SKM-1 (cell line): Measurements from ENCODE around the gene RPL15.

Experiments used
- DNase-seq: peaks from one replicate; lab custom pipeline; 2025; ENCODE audit not compliant: unreplicated experiment; lab: John Stamatoyannopoulos, UW

RPL15 gene

DNA sequence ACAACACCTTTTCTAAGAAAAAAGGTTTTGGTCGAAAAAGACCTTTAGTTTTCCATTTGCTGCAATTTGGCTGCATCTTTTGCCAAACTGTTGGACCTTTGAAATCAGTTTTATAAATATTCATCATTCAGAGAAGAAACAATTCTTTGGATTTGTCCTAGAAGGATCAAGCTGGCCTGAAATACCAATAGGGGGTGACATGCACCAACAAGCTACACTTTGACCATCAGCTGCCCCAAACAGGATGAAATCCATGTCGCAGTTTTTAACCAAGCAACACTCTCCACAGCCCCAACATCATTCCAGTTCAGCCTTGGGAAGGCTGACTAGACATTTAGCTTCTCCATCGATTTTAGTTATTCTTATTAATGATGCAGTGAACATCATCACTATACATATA is 9.8 kb downstream of the RPL15 start:
- DNase-seq = no peak

- no peak for DNase-seq
Measured at GRCh38 chr3:23928524-23928923, 11.6 kb downstream of the RPL15 start.

DNA sequence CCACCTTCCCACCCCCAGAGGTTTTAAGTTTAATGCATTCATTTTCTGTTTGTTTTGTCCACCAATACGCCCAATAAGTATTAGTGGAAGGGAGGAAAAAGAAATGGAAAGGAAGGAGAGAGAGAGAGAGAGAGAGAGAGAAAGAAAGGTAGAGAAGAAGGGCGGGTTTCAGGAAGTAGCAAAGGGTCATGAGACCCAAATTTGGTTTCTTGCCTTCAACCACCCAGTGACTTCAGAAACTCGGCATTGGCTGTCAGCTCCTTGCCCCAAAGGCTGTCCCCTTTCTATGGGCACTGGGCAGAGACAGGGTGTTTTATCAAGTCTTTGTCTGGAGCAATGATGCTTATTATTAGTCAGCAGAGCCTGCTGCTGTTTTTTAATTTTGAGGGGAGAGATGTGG is 14.7 kb downstream of the RPL15 start:
- no peak for DNase-seq

GRCh38 chr3:23932571-23932970 is 15.6 kb downstream of the RPL15 start:
- no peak for DNase-seq

- DNase-seq = no peak
Measured at GRCh38 chr3:23934253-23934652, 17.3 kb downstream of the RPL15 start.

DNA sequence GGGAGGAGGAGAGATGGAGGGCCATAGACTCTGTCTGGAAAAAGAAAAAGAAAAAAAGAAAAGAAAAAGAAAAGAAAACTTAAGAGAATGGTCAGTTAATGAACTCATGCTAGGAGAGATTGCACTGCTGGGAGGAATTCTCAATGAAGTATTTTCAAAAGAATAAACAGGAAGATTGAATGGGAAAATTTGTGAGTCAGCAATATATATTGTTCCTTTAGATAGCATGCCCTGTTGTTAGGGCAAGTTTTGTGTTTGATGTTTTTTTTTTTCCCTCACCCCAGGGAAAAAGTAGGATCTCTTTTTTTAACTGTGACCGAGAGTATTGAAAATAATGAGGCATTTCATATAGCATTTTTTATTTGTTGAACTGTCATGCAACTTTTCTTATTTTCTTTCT is 20.4 kb downstream of the RPL15 start:
- DNase-seq = no peak

GRCh38 chr3:23938688-23939087 is 21.8 kb downstream of the RPL15 start:
- DNase-seq = no peak

DNA sequence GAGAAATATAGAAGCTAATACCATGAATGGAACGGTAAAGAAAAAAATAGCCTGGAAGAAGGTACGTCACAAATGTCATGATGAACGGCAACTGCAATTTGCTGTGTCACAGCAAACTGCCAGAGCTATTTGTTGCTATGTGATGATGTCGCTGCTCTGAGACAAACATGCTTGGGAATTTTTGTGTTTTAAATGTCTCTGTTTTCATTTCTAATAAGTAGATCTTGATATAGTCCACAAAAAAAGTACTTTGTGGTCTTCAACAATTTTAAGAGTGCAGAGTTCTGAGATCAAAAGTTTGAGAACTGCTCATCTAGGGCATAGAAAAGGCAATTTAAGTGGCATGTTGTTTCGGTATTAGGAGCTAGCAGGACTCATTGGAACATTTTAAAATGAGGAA is 23.8 kb downstream of the RPL15 start:
- no peak for DNase-seq

DNA sequence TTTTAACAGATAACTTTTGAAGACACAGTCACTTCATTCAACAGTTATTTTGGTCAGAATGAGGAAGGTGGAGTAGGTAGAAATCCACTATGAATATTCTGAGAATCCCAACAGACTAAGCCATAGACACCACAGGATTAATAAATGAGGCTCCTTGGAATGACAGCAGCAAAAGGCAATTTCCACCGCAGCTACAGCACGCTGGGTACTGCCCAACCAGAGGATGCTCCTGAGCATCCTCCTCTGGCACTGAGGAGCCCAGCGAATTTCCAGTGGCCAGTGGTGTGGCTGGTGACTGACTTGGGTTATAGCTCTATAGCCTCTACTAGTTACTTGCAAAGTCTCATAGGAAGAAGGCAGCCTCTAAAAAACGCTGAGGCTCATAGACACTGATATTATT is 24.5 kb downstream of the RPL15 start:
- no peak for DNase-seq

- no peak for DNase-seq
Measured at GRCh38 chr3:23942546-23942945, 25.6 kb downstream of the RPL15 start.

GRCh38 chr3:23944007-23944783 is 27.3 kb downstream of the RPL15 start:
- no peak for DNase-seq

DNA sequence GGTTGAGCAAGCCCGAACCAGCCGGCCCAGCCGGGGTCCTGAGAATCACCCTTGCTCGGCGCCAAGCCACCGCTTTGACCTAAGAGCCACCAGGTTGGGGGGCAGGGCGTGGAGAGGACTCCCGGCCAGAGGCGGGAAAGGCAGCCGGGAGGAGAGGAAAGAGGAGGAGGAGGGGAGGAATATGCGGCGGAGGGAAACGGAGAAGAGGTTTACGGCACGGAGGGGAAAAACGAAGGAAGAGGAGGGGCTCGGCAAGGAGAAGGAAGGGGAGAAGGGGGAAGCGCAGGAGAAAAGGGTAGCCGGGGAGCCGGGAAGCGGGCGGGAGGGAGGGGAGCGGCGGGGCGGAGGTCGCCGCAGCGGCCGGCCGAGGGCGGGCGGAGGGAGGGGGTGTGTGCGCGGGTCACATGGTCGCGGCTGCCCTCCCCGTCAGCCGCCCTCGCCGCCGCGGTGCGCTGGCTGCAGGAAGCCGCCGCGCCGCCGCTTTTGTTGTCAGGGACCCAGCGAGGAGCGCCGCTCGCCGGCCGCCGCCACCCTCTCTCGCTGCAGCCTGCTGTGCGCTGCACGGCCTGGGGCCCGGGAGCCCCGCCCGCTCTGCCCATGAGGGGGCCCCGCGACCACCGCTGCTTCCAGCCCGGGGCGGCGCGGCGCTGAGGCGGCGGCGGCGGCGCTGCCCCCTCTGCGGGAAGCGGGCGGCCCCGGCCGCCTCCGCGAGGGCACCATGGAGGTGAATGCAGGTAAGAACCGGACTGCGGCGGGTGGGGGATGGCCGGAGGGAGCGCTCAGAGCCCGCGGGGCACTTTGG is 28.1 kb downstream of the RPL15 start, which contains the start of gene NR1D2:
TSS of gene NR1D2 (plus strand) at position 426 of the 802 bp plus-strand sequence. CDS start at position 719, 293 bp downstream.
- peak; percentile 59 for DNase-seq

GRCh38 chr3:23945663-23945912 is 28.7 kb downstream of the RPL15 start:
- no peak for DNase-seq

- peak; percentile 86 for DNase-seq
Measured at GRCh38 chr3:23945913-23946687, 29.2 kb downstream of the RPL15 start.

DNA sequence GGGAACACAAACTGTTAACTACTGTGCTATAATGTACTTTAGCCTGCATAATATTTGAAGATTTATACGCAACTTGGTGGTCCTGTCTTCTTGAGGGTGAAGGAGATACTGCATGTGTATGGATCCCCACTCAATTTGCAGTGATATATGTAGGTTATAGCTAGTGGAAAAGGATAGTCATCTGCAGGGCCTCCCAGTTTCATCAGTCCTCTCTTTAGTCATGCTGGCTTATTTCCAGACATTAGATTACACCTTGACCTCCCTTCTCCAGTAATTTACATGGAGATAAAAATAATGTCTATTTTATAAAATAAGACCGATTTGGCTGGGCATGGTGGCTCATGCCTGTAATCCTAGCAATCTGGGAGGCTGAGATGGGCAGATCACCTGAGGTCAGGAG is 31.8 kb downstream of the RPL15 start:
- DNase-seq = no peak

DNA sequence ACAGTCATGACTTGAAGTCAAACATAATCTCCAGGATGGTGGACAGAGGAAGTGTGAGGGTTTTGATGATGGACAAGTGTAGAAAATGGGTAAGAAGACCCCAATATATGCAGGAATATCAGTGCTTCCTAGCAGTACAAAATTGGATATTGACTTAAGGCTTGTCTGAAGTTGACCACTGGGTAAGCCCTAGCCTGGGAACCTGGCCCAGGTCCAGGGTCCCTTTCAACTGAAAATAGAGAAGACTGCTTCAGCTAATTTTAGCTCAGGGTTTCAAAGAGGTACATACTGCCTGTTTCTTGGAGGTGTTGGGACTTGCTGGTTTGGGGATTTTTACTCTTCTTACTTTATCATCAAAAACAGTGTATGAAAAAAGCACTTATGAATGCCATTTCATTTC is 32.9 kb downstream of the RPL15 start:
- no peak for DNase-seq

DNA sequence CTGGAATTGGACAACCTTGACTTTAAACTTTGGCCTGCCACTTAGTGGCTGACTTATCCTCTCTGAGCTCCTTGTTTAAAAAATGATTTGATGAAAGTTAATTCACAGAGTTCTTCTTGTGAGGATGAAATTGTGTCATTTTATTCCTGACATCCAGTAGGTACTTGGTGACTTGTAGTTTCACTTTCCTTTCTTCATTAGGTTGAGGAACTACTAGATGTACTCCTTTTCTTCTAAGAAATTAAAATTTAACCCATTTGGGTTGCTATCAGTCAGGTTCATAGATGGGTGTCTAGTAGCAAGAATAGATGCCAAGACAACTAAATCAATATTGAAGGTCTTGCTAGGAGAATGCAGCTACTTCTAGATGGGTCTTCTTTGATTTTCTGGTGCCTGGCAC is 33.4 kb downstream of the RPL15 start:
- DNase-seq = no peak

GRCh38 chr3:23952646-23953045 is 35.7 kb downstream of the RPL15 start:
- DNase-seq = no peak

GRCh38 chr3:23953523-23953922 is 36.6 kb downstream of the RPL15 start:
- no peak for DNase-seq

GRCh38 chr3:23954144-23954543 is 37.2 kb downstream of the RPL15 start:
- no peak for DNase-seq

DNA sequence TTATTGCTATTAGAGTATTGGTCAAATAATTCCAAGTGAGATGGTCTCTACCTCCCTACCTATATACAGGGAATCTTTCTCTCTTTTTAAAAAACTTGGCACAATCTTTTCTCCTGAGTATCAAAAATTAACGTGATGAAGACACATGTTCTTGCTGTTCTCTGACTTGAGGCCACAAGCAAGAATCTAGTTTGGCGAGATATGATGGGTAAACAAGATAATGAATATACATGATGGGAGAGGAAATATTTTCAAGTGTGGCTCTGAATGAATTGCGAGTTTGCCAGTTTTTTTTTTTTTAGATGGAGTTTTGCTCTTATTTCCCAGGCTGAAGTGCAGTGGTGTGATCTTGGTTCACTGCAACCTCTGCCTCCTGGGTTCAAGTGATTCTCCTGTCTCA is 39.8 kb downstream of the RPL15 start:
- no peak for DNase-seq
